ENCODE results near the gene IMP4. TPM values are rescaled to one million over a fixed set of nuclear protein-coding genes. Genes with fewer than 3 reads are reported as not detected.

Gene IMP4
- total RNA-seq, result 10 to 100 TPM; 70.7 to 93.7 (median 86.9) TPM
- total RNA-seq (2013), result 68.5 TPM
- total RNA-seq, result 48.8 to 206 (median 63.1) reads per million in 29 experiments

GRCh38 chr2:130342533-130343275 is at the start of gene IMP4:
IMP4 (plus strand) TSS chr2:130342897; CDS start chr2:130342933, 36 bp downstream.
- H3K4me1 ChIP-seq (ENCODE audit: control insufficient read depth in 1 of 2, extremely low read depth in 1 of 2, insufficient read depth in 2 of 2, low read length in 2 of 2), result peaks cover 6 to 29% of the 10 kb centered on the region in 2 experiments
- peak within 1 kb of the TSS; percentile 98 for H3K27ac ChIP-seq (ENCODE audit: low read length)
- peak within 1 kb of the TSS; percentile 87 to 96 for H3K4me3 ChIP-seq (ENCODE audit: control insufficient read depth in 1 of 2, extremely low read depth in 1 of 2, low read length in 1 of 2)
- no peaks in the 10 kb centered on the region for H3K27me3 Mint-ChIP-seq
- no peaks in the 10 kb centered on the region for H3K27me3 ChIP-seq (replicated peaks in 1 of 2; ENCODE audit: control insufficient read depth in 2 of 2, extremely low read depth in 1 of 2, insufficient read depth in 2 of 2, low read length in 1 of 2)
- peaks cover 36 to 46% (median 40%) of the 10 kb centered on the region in 3 donors for H3K4me1 Mint-ChIP-seq
- DNase-seq, result peak; percentile 90 to 99 (median 97)
- ChIA-PET POLR2A (interaction anchor here (0.6 to 1.6 kb wide), 8 partner anchors 8 to 669 kb away, joined by 3 to 14 read pairs (median 4); partner anchors contain the start of gene SMPD4 (in 2 of the 2)), CTCF (interaction anchor here (0.6 to 3.3 kb wide), 12 partner anchors 10 to 455 kb away, joined by 3 to 51 read pairs (median 4); partner anchors contain the start of genes MZT2B (in 1 of the 2), PTPN18 (in 1 of the 2) and SMPD4 (in 1 of the 2))
- H3K36me3 ChIP-seq (ENCODE audit: control insufficient read depth in 2 of 2, extremely low read depth in 1 of 2, insufficient read depth in 1 of 2, low read length in 1 of 2), result peaks cover 15 to 63% of the 10 kb centered on the region in 2 donors
- under 1% methylated on average over 58 of the region's 60 CpGs for WGBS (ENCODE audit: insufficient coverage)
- H3K9me3 Mint-ChIP-seq, result no peaks in the 10 kb centered on the region
- peak within 1 kb of the TSS; percentile 99 to 100 (median 99) for H3K4me3 Mint-ChIP-seq
- H3K36me3 Mint-ChIP-seq, result peaks cover 50% of the 10 kb centered on the region
- ATAC-seq (replicated peaks in 1 of 4), result peak; percentile 86 to 90 (median 88)
- H3K27ac Mint-ChIP-seq, result peak within 1 kb of the TSS; percentile 99
- H3K9me3 ChIP-seq, result no peaks in the 10 kb centered on the region

- Mint-ChIP-seq H3K4me1 (no peaks in the 10 kb centered on the region), H3K27me3 (peaks cover 27 to 29% of the 10 kb centered on the region in 2 donors), H3K4me3 (no peak overlapping the region), H3K36me3 (no peaks in the 10 kb centered on the region), H3K27ac (no peak overlapping the region), H3K9me3 (no peaks in the 10 kb centered on the region)
- no peak overlapping the region for H3K27ac ChIP-seq (ENCODE audit: low read length)
- H3K9me3 ChIP-seq, result no peaks in the 10 kb centered on the region
- no peaks in the 10 kb centered on the region for H3K36me3 ChIP-seq (ENCODE audit: control insufficient read depth in 2 of 2, extremely low read depth in 1 of 2, insufficient read depth in 1 of 2, low read length in 1 of 2)
- no peaks in the 10 kb centered on the region for H3K4me1 ChIP-seq (ENCODE audit: control insufficient read depth in 1 of 2, extremely low read depth in 1 of 2, insufficient read depth in 2 of 2, low read length in 2 of 2)
- H3K27me3 ChIP-seq (replicated peaks in 1 of 2; ENCODE audit: control insufficient read depth in 2 of 2, extremely low read depth in 1 of 2, insufficient read depth in 2 of 2, low read length in 1 of 2), result peaks cover 5 to 25% of the 10 kb centered on the region in 2 experiments
- 72% methylated on average over 21 of the region's 22 CpGs for WGBS (ENCODE audit: insufficient coverage)
- ChIA-PET CTCF (interaction anchor here in 1 of 2 donors (0.5 kb wide), 1 partner anchor 77 kb away, joined by 3 read pairs; no protein-coding TSS in a partner anchor), POLR2A (no interaction called here)
- no peak for DNase-seq
- ATAC-seq (replicated peaks in 1 of 4), result no peak
- no peak overlapping the region for H3K4me3 ChIP-seq (ENCODE audit: control insufficient read depth in 1 of 2, extremely low read depth in 1 of 2, low read length in 1 of 2)
Observed at GRCh38 chr2:130300258-130300969, 42.3 kb upstream of the IMP4 start.

- 95% methylated on average over 13 of the region's 13 CpGs for whole genome bisulfite sequencing (ENCODE audit: insufficient coverage)
- DNase-seq, result no peak
- Mint-ChIP-seq H3K4me3 (no peak overlapping the region), H3K36me3 (no peaks in the 10 kb centered on the region), H3K9me3 (no peaks in the 10 kb centered on the region), H3K27ac (no peak overlapping the region), H3K27me3 (peaks cover 22 to 26% of the 10 kb centered on the region in 2 donors), H3K4me1 (no peaks in the 10 kb centered on the region)
- POLR2A ChIA-PET, result no interaction called here
- no peak overlapping the region for H3K27ac ChIP-seq (ENCODE audit: low read length)
- CTCF ChIA-PET, result interaction anchor here in 1 of 2 donors (0.5 kb wide), 1 partner anchor 77 kb away, joined by 3 read pairs; no protein-coding TSS in a partner anchor
- H3K27me3 ChIP-seq (replicated peaks in 1 of 2; ENCODE audit: control insufficient read depth in 2 of 2, extremely low read depth in 1 of 2, insufficient read depth in 2 of 2, low read length in 1 of 2), result peaks cover 3 to 25% of the 10 kb centered on the region in 2 experiments
- no peak overlapping the region for H3K4me3 ChIP-seq (ENCODE audit: control insufficient read depth in 1 of 2, extremely low read depth in 1 of 2, low read length in 1 of 2)
- ATAC-seq (replicated peaks in 1 of 4), result no peak
- no peaks in the 10 kb centered on the region for H3K36me3 ChIP-seq (ENCODE audit: control insufficient read depth in 2 of 2, extremely low read depth in 1 of 2, insufficient read depth in 1 of 2, low read length in 1 of 2)
- H3K9me3 ChIP-seq, result no peaks in the 10 kb centered on the region
- H3K4me1 ChIP-seq (ENCODE audit: control insufficient read depth in 1 of 2, extremely low read depth in 1 of 2, insufficient read depth in 2 of 2, low read length in 2 of 2), result no peaks in the 10 kb centered on the region
Observed at GRCh38 chr2:130300970-130301348, 41.7 kb upstream of the IMP4 start.

GRCh38 chr2:130302164-130302886 is 40.4 kb upstream of the IMP4 start:
- WGBS (ENCODE audit: insufficient coverage), result 89% methylated on average over 7 of the region's 12 CpGs

GRCh38 chr2:130303169-130303568 is 39.5 kb upstream of the IMP4 start:
- H3K27ac ChIP-seq (ENCODE audit: low read length), result no peak overlapping the region
- Mint-ChIP-seq H3K4me1 (no peaks in the 10 kb centered on the region), H3K27me3 (peaks cover 17 to 25% of the 10 kb centered on the region in 2 donors), H3K27ac (no peak overlapping the region), H3K36me3 (no peaks in the 10 kb centered on the region), H3K4me3 (no peak overlapping the region), H3K9me3 (no peaks in the 10 kb centered on the region)
- H3K4me1 ChIP-seq (ENCODE audit: control insufficient read depth in 1 of 2, extremely low read depth in 1 of 2, insufficient read depth in 2 of 2, low read length in 2 of 2), result no peaks in the 10 kb centered on the region
- DNase-seq (no peak), ATAC-seq (replicated peaks in 1 of 4) (no peak)
- H3K9me3 ChIP-seq, result no peaks in the 10 kb centered on the region
- no peaks in the 10 kb centered on the region for H3K36me3 ChIP-seq (ENCODE audit: control insufficient read depth in 2 of 2, extremely low read depth in 1 of 2, insufficient read depth in 1 of 2, low read length in 1 of 2)
- H3K4me3 ChIP-seq (ENCODE audit: control insufficient read depth in 1 of 2, extremely low read depth in 1 of 2, low read length in 1 of 2), result no peak overlapping the region
- ChIA-PET POLR2A (no interaction called here), CTCF (no interaction called here)
- H3K27me3 ChIP-seq (replicated peaks in 1 of 2; ENCODE audit: control insufficient read depth in 2 of 2, extremely low read depth in 1 of 2, insufficient read depth in 2 of 2, low read length in 1 of 2), result peaks cover 2 to 25% of the 10 kb centered on the region in 2 experiments

More at GRCh38 chr2:130302164-130302886, 40.4 kb upstream of the IMP4 start:
- no peak overlapping the region for H3K4me3 Mint-ChIP-seq
- ATAC-seq (replicated peaks in 1 of 4) (no peak), DNase-seq (no peak)
- CTCF ChIA-PET, result no interaction called here
- Histone ChIP-seq H3K9me3 (no peaks in the 10 kb centered on the region), H3K4me3 (ENCODE audit: control insufficient read depth in 1 of 2, extremely low read depth in 1 of 2, low read length in 1 of 2) (no peak overlapping the region), H3K27ac (ENCODE audit: low read length) (no peak overlapping the region), H3K4me1 (ENCODE audit: control insufficient read depth in 1 of 2, extremely low read depth in 1 of 2, insufficient read depth in 2 of 2, low read length in 2 of 2) (no peaks in the 10 kb centered on the region), H3K27me3 (replicated peaks in 1 of 2; ENCODE audit: control insufficient read depth in 2 of 2, extremely low read depth in 1 of 2, insufficient read depth in 2 of 2, low read length in 1 of 2) (peaks cover under 1 to 25% of the 10 kb centered on the region in 2 experiments), H3K36me3 (ENCODE audit: control insufficient read depth in 2 of 2, extremely low read depth in 1 of 2, insufficient read depth in 1 of 2, low read length in 1 of 2) (no peaks in the 10 kb centered on the region)
- H3K27ac Mint-ChIP-seq, result no peak overlapping the region
- H3K9me3 Mint-ChIP-seq, result no peaks in the 10 kb centered on the region
- no peaks in the 10 kb centered on the region for H3K4me1 Mint-ChIP-seq
- H3K27me3 Mint-ChIP-seq, result peaks cover 21 to 29% of the 10 kb centered on the region in 2 donors
- no peaks in the 10 kb centered on the region for H3K36me3 Mint-ChIP-seq
- POLR2A ChIA-PET, result no interaction called here

GRCh38 chr2:130304726-130305125 is 38.0 kb upstream of the IMP4 start:
- DNase-seq (no peak), ATAC-seq (replicated peaks in 1 of 4) (no peak)
- Histone ChIP-seq H3K4me1 (ENCODE audit: control insufficient read depth in 1 of 2, extremely low read depth in 1 of 2, insufficient read depth in 2 of 2, low read length in 2 of 2) (no peaks in the 10 kb centered on the region), H3K27me3 (replicated peaks in 1 of 2; ENCODE audit: control insufficient read depth in 2 of 2, extremely low read depth in 1 of 2, insufficient read depth in 2 of 2, low read length in 1 of 2) (peaks cover 2 to 25% of the 10 kb centered on the region in 2 experiments), H3K4me3 (ENCODE audit: control insufficient read depth in 1 of 2, extremely low read depth in 1 of 2, low read length in 1 of 2) (no peak overlapping the region), H3K9me3 (no peaks in the 10 kb centered on the region), H3K36me3 (ENCODE audit: control insufficient read depth in 2 of 2, extremely low read depth in 1 of 2, insufficient read depth in 1 of 2, low read length in 1 of 2) (no peaks in the 10 kb centered on the region), H3K27ac (ENCODE audit: low read length) (no peak overlapping the region)
- no peaks in the 10 kb centered on the region for H3K36me3 Mint-ChIP-seq
- H3K27me3 Mint-ChIP-seq, result peaks cover 11 to 16% of the 10 kb centered on the region in 2 donors
- no CpG with 5 or more reads among the region's 3 CpGs for WGBS (ENCODE audit: insufficient coverage)
- H3K9me3 Mint-ChIP-seq, result no peaks in the 10 kb centered on the region
- H3K4me3 Mint-ChIP-seq, result no peak overlapping the region
- H3K4me1 Mint-ChIP-seq, result no peaks in the 10 kb centered on the region
- ChIA-PET CTCF (no interaction called here), POLR2A (interaction anchor here in 1 of 2 donors (0.6 kb wide), 1 partner anchor 11 kb away, joined by 3 read pairs; no protein-coding TSS in a partner anchor)
- no peak overlapping the region for H3K27ac Mint-ChIP-seq

All from T-cell (primary cell).